Measurements from ENCODE around the gene DENND6A.

Gene DENND6A

GRCh38 chr3:57692396-57693147 is at the start of gene DENND6A:
TSS of gene DENND6A (minus strand) at chr3:57693077. CDS start at chr3:57693018, 59 bp downstream.
- no peaks in the 10 kb centered on the region for H3K27me3 ChIP-seq
- H3K9me3 ChIP-seq = no peaks in the 10 kb centered on the region
- peak within 1 kb of the TSS; percentile 89 to 97 for H3K4me3 ChIP-seq
- H3K36me3 ChIP-seq = no peaks in the 10 kb centered on the region
- TF ChIP-seq, protein P1, sequence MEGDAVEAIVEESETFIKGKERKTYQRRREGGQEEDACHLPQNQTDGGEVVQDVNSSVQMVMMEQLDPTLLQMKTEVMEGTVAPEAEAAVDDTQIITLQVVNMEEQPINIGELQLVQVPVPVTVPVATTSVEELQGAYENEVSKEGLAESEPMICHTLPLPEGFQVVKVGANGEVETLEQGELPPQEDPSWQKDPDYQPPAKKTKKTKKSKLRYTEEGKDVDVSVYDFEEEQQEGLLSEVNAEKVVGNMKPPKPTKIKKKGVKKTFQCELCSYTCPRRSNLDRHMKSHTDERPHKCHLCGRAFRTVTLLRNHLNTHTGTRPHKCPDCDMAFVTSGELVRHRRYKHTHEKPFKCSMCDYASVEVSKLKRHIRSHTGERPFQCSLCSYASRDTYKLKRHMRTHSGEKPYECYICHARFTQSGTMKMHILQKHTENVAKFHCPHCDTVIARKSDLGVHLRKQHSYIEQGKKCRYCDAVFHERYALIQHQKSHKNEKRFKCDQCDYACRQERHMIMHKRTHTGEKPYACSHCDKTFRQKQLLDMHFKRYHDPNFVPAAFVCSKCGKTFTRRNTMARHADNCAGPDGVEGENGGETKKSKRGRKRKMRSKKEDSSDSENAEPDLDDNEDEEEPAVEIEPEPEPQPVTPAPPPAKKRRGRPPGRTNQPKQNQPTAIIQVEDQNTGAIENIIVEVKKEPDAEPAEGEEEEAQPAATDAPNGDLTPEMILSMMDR (IDR thresholded peaks at IDR 0.05) = no peak
- H3K4me1 ChIP-seq = peaks cover 0 to 44% (median 28%) of the 10 kb centered on the region in 4 donors
- intact Hi-C loops (cut with DNase I; ENCODE audit: low total_unique reads) = loop anchor here (1.0 to 5.0 kb wide), 3 partner anchors 65 to 135 kb away; partner anchors contain the start of genes ARF4, PDE12 and SLMAP
- peak within 1 kb of the TSS; percentile 96 to 98 for H3K27ac ChIP-seq
- peak; percentile 86 to 98 for DNase-seq

DNA sequence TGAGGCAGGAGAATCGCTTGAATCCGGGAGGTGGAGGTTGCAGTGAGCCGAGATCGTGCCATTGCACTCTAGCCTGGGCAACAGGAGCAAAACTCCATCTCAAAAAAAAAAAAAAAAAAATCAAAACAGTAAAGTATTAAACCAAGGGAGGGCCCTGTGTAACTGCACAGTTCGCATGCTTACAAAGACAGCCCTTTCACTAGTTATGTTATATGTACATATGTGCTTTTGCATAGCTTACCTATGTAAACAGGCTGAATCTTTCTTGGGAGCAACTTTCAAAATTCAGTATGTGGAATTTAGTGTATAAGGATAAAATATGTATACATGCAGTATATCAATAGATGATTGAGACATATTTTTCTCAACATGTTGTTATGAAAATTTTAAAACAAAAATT is 47.1 kb upstream of the DENND6A start:
- Histone ChIP-seq H3K27ac (no peak overlapping the region), H3K4me3 (no peak overlapping the region), H3K36me3 (no peaks in the 10 kb centered on the region), H3K4me1 (no peaks in the 10 kb centered on the region), H3K27me3 (no peaks in the 10 kb centered on the region), H3K9me3 (no peaks in the 10 kb centered on the region)
- intact Hi-C loops (cut with DNase I; ENCODE audit: low total_unique reads) = no loop called here
- no peak for DNase-seq
- TF ChIP-seq, protein P1 (IDR thresholded peaks at IDR 0.05) = no peak

GRCh38 chr3:57738391-57738790 is 45.5 kb upstream of the DENND6A start:
- DNase-seq = no peak
- intact Hi-C loops (cut with DNase I; ENCODE audit: low total_unique reads) = no loop called here
- Histone ChIP-seq H3K27ac (no peak overlapping the region), H3K9me3 (no peaks in the 10 kb centered on the region), H3K4me3 (no peak overlapping the region), H3K36me3 (no peaks in the 10 kb centered on the region), H3K27me3 (no peaks in the 10 kb centered on the region), H3K4me1 (no peaks in the 10 kb centered on the region)
- TF ChIP-seq, protein P1 (IDR thresholded peaks at IDR 0.05) = no peak

GRCh38 chr3:57737840-57738239 is 45.0 kb upstream of the DENND6A start:
- no peak for DNase-seq
- Histone ChIP-seq H3K36me3 (no peaks in the 10 kb centered on the region), H3K4me1 (no peaks in the 10 kb centered on the region), H3K27ac (no peak overlapping the region), H3K9me3 (no peaks in the 10 kb centered on the region), H3K27me3 (no peaks in the 10 kb centered on the region), H3K4me3 (no peak overlapping the region)
- TF ChIP-seq, protein P1 (IDR thresholded peaks at IDR 0.05) = no peak
- intact Hi-C loops (cut with DNase I; ENCODE audit: low total_unique reads) = no loop called here

DNA sequence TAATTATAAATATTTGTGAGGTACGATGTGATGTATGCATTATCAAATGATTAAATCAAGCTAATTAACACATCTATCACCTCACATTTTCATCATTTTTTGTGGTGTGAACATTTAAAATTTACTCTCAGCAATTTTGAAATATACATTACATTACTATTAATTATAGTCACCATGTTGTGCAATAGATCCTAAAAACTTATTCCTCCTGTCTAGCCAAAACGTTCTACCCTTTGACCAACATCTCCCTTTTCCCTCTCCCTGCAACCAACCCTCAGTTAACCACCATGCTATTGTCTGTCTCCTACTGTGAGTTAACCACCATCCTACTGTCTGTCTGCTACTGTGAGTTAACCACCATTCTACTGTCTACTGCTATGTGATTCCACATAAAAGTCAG is 42.5 kb upstream of the DENND6A start:
- no peak overlapping the region for H3K27ac ChIP-seq
- no peak for DNase-seq
- TF ChIP-seq, protein P1 (IDR thresholded peaks at IDR 0.05) = no peak
- intact Hi-C loops (cut with DNase I; ENCODE audit: low total_unique reads) = no loop called here
- H3K27me3 ChIP-seq = no peaks in the 10 kb centered on the region
- H3K36me3 ChIP-seq = no peaks in the 10 kb centered on the region
- H3K9me3 ChIP-seq = no peaks in the 10 kb centered on the region
- no peaks in the 10 kb centered on the region for H3K4me1 ChIP-seq
- H3K4me3 ChIP-seq = no peak overlapping the region
